Peyer's patch (tissue), 4 donors: ENCODE data around the gene ETNK1. TPM values are rescaled to one million over a fixed set of nuclear protein-coding genes. Genes with fewer than 3 reads are reported as not detected.
"Not testable (repeated sequence)": the region's sequence is repeated elsewhere in the genome, so short reads cannot be mapped to it uniquely, and the experiment has no call there.

Experiments used
- DNase-seq, 3 donors: peaks; one replicate each; pipeline ENCODE4 v3.0.0-alpha.2; 2017 to 2019
- H3K27ac ChIP-seq, 4 donors: fragments of 200-600 bp; sonication (generic); one replicate each; pipeline ENCODE4 v1.5.1; 2016 to 2019
- H3K27me3 ChIP-seq, 2 donors: fragments of 200-600 bp; sonication (generic); one replicate each; pipeline ENCODE4 v1.5.1; 2019
- H3K36me3 ChIP-seq, 3 donors: fragments of 200-600 bp; sonication (generic); one replicate each; pipeline ENCODE4 v1.5.1; 2016 to 2019
- H3K4me1 ChIP-seq, 4 donors: fragments of 200-600 bp; sonication (generic); one replicate each; pipeline ENCODE4 v1.5.1; 2016 to 2019
- H3K4me3 ChIP-seq, 4 donors: fragments of 200-600 bp; sonication (generic); 1 replicate in 3 of 4; 2 replicates in 1 of 4; pipeline ENCODE4 v1.5.1; 2016 to 2019; ENCODE audit warnings: mild to moderate bottlenecking in 1 of 4
- H3K9me3 ChIP-seq, 4 donors: fragments of 200-600 bp; sonication (generic); one replicate each; pipeline ENCODE4 v1.5.1; 2016 to 2019; ENCODE audit warnings: mild to moderate bottlenecking in 1 of 4
- CTCF ChIP-seq, 6 experiments: fragments of 450-650 bp in 4 of 6; fragments of 200-600 bp in 2 of 6; sonication (generic) in 1 of 6; IDR thresholded peaks; one replicate each; pipeline ENCODE4 v1.5.1; 2017 to 2019; ENCODE audit warnings: antibody characterized with exemption in 6 of 6, mild to moderate bottlenecking in 3 of 6, moderate library complexity in 1 of 6
- POLR2A ChIP-seq, 2 donors: fragments of 450-650 bp; IDR thresholded peaks; one replicate each; pipeline ENCODE4 v1.5.1; 2017; ENCODE audit warnings: antibody characterized with exemption in 2 of 2, mild to moderate bottlenecking in 2 of 2, moderate library complexity in 2 of 2
- total RNA-seq, 4 donors: library from RNA; depleted of rRNA; stranded (reverse); fragments of >200 nt; gene quantifications; one replicate each; pipeline ENCODE4 v1.1.0, GENCODE V29; 2016

ETNK1 gene
- total RNA-seq, 4 donors from 2014 or later = 48.5 to 73.3 (median 58.4) TPM

- H3K27ac ChIP-seq = no peak overlapping the region
- H3K36me3 ChIP-seq = no peaks in the 10 kb centered on the region
- TF ChIP-seq POLR2A (IDR thresholded peaks at IDR 0.05) = no peak
- no peak for TF ChIP-seq CTCF (IDR thresholded peaks at IDR 0.05)
- no peak overlapping the region for H3K4me3 ChIP-seq
- DNase-seq = no peak
- H3K4me1 ChIP-seq = no peaks in the 10 kb centered on the region
- H3K9me3 ChIP-seq = no peaks in the 10 kb centered on the region
- no peaks in the 10 kb centered on the region for H3K27me3 ChIP-seq
Measured at GRCh38 chr12:22588817-22589216, 36.2 kb upstream of the ETNK1 start.

- H3K4me1 ChIP-seq = no peaks in the 10 kb centered on the region
- no peaks in the 10 kb centered on the region for H3K9me3 ChIP-seq
- no peaks in the 10 kb centered on the region for H3K36me3 ChIP-seq
- H3K4me3 ChIP-seq = no peak overlapping the region
- no peak overlapping the region for H3K27ac ChIP-seq
- TF ChIP-seq POLR2A (IDR thresholded peaks at IDR 0.05) (no peak), CTCF (IDR thresholded peaks at IDR 0.05) (no peak)
- DNase-seq = no peak
- H3K27me3 ChIP-seq = no peaks in the 10 kb centered on the region
Measured at GRCh38 chr12:22593864-22594263, 31.1 kb upstream of the ETNK1 start.

GRCh38 chr12:22597539-22597938 is 27.4 kb upstream of the ETNK1 start:
- not testable (repeated sequence) for H3K9me3 ChIP-seq, DNase-seq, H3K27ac ChIP-seq, H3K4me1 ChIP-seq, H3K27me3 ChIP-seq, H3K36me3 ChIP-seq, H3K4me3 ChIP-seq

- H3K9me3 ChIP-seq = no peaks in the 10 kb centered on the region
- TF ChIP-seq CTCF (IDR thresholded peaks at IDR 0.05) = no peak
- peak in 1 of 2 donors; percentile 24 for TF ChIP-seq POLR2A (IDR thresholded peaks at IDR 0.05)
- no peak overlapping the region for H3K4me3 ChIP-seq
- H3K27ac ChIP-seq = peak overlapping the region in 2 of 4 donors; percentile 3 to 73
- H3K36me3 ChIP-seq = no peaks in the 10 kb centered on the region
- no peaks in the 10 kb centered on the region for H3K27me3 ChIP-seq
- DNase-seq = no peak
- no peaks in the 10 kb centered on the region for H3K4me1 ChIP-seq
Measured at GRCh38 chr12:22598141-22598762, 26.7 kb upstream of the ETNK1 start.

GRCh38 chr12:22598763-22599161 is 26.2 kb upstream of the ETNK1 start:
- no peaks in the 10 kb centered on the region for H3K4me1 ChIP-seq
- peak overlapping the region in 2 of 4 donors; percentile 44 to 73 for H3K27ac ChIP-seq
- H3K9me3 ChIP-seq = no peaks in the 10 kb centered on the region
- no peak for DNase-seq
- TF ChIP-seq CTCF (IDR thresholded peaks at IDR 0.05) = no peak
- peak in 1 of 2 donors; percentile 22 for TF ChIP-seq POLR2A (IDR thresholded peaks at IDR 0.05)
- H3K36me3 ChIP-seq = no peaks in the 10 kb centered on the region
- H3K27me3 ChIP-seq = no peaks in the 10 kb centered on the region
- H3K4me3 ChIP-seq = no peak overlapping the region

- TF ChIP-seq CTCF (IDR thresholded peaks at IDR 0.05) (no peak), POLR2A (IDR thresholded peaks at IDR 0.05) (no peak)
- no peak overlapping the region for H3K4me3 ChIP-seq
- DNase-seq = no peak
- no peaks in the 10 kb centered on the region for H3K27me3 ChIP-seq
- H3K27ac ChIP-seq = peak overlapping the region in 3 of 4 donors; percentile 30 to 78 (median 44)
- H3K36me3 ChIP-seq = no peaks in the 10 kb centered on the region
- H3K9me3 ChIP-seq = no peaks in the 10 kb centered on the region
- H3K4me1 ChIP-seq = no peaks in the 10 kb centered on the region
Measured at GRCh38 chr12:22600181-22600580, 24.8 kb upstream of the ETNK1 start.
